AG09309 (cell line): ENCODE results near the gene MCCC1.

Experiments used
- DNase-seq: peaks from one replicate; pipeline ENCODE4 v3.0.0-alpha.2; 2010; ENCODE audit warnings: low read depth
- H3K4me3 ChIP-seq: 2 replicates; pipeline ENCODE4 v1.5.1; 2011; ENCODE audit warnings: mild to moderate bottlenecking, low read depth, low read length, moderate library complexity; ENCODE audit not compliant: control insufficient read depth
- TF ChIP-seq, protein P1 (sequence below): IDR thresholded peaks from 2 replicates; pipeline ENCODE4 v1.5.1; 2011; ENCODE audit warnings: mild to moderate bottlenecking, low read depth, low read length, inconsistent platforms; ENCODE audit not compliant: insufficient read depth, control insufficient read depth; ENCODE audit errors: missing control alignments

MCCC1 gene

DNA sequence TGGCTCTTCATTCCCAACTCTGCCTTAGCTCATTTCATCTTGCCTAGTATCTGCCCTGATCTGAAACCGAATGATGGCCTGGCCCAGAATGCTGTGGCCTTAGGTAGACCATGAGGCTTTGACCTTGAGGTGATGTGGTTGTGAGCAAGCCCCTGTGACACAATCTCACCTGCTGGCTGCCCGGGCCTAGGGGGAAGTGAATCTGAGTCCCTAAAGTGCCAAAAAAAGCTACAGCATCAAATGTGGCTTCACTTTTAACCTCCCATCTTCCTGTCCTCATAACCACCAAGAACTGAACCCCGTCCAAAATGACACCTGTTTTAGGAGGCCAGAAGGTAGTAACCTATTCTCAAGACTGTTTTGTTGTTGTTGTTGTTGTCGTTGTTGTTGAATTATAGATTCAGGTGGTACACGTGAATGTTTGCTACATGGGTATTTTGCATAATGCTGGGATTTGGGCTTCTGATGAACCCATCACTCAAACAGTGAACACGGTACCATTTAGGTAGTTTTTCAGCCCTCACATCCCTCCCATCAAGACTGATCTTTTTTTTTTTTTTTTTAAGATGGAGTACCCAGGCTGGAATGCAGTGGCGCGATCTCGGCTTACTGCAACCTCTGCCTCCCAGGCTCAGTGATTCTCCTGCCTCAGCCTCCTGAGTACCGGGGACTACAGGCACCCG, 54.6 kb downstream of the MCCC1 start:
- DNase-seq: no peak
- TF ChIP-seq, protein P1, sequence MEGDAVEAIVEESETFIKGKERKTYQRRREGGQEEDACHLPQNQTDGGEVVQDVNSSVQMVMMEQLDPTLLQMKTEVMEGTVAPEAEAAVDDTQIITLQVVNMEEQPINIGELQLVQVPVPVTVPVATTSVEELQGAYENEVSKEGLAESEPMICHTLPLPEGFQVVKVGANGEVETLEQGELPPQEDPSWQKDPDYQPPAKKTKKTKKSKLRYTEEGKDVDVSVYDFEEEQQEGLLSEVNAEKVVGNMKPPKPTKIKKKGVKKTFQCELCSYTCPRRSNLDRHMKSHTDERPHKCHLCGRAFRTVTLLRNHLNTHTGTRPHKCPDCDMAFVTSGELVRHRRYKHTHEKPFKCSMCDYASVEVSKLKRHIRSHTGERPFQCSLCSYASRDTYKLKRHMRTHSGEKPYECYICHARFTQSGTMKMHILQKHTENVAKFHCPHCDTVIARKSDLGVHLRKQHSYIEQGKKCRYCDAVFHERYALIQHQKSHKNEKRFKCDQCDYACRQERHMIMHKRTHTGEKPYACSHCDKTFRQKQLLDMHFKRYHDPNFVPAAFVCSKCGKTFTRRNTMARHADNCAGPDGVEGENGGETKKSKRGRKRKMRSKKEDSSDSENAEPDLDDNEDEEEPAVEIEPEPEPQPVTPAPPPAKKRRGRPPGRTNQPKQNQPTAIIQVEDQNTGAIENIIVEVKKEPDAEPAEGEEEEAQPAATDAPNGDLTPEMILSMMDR: no peak

DNA sequence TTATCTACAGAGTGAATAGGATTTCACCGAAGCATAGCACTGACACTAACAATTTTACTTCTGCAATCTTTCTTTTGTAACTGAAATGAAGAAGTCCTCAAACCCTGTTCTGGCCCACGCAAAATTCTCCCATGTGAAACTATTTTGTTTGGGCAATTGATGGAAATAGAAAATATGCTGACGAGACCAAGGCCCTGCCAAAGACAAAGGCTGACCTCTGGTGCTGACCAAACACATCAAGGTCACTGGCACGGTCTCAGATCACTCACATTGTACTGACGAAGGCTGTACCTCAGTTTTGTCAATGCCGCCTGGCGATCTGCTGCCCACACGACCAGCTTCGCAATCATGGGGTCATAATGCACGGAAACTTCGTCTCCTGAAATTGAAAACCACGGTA, 60.5 kb downstream of the MCCC1 start:
- TF ChIP-seq, protein P1: no peak
- H3K4me3 ChIP-seq: no peak overlapping the region
- DNase-seq: no peak

More for the DNA sequence above, 54.6 kb downstream of the MCCC1 start:
- H3K4me3 ChIP-seq: no peak overlapping the region

DNA sequence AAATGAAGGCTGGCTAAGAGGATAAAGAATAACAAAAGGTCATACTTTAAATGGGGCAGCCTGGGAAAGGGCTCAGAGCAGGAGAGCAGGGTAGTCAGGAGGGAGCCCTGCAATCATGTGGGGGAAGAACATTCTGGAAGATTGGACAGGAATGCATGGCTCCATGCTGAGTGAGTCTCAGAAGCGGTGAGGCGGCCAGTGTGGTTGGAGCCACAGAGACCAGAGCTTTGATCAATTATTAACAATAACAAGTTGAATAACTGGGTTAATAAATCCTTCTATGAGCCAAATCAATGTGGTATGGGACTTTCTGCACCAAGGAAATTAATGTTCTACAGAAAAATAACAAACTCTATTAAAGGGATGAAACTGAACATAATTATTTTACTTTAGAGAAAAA, 61.1 kb downstream of the MCCC1 start:
- TF ChIP-seq, protein P1: no peak
- no peak overlapping the region for H3K4me3 ChIP-seq
- no peak for DNase-seq

DNA sequence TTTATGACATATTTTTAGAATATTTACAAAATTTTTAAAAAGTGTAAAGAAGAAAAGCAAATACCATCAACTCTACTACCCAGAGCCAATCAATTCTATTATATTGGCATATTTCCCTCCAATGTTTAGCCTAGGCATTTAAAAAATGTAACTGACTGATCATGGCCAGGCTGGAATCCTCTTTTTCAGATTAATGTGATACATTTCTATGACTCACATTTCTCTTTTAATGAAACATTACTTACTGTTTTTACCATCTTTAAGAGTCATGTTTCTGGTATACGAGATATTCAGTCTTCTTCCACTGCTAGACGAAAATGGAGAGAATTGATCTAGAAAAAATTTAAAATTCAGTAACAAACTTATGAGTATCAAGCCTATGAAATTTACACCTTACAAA, 65.5 kb downstream of the MCCC1 start:
- no peak overlapping the region for H3K4me3 ChIP-seq
- TF ChIP-seq, protein P1: no peak
- DNase-seq: no peak

DNA sequence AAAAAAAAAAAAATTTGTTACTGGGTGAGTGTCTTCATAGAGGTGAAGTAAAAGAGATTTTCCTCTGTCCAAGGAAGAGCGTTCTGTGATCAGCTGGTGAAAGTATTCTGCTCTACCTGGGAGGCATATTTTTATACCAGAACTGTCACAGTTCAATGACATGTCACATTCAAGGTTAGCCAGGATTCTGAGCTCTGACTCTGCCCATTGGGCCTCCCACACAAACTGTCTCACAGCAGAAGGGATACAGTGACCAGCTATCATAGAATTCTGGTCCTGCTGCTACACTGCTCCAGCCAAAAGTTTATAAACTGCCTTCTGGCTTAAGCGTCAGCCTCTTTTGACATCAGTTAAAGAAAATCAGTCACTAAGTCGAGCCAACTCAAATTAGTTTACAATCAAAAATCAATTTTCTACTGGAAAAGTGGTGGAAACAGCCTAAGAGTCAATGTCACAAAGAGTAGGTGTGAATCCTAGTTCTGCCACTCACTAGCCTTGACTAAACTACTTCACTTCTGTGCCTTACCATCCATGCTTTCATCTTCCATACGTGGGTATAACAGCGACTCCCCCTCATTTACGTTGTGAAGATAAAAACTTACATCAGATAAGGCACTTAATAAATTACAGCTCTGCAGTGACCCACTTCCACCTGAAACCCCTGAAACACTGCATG, 66.3 kb downstream of the MCCC1 start:
- no peak overlapping the region for H3K4me3 ChIP-seq
- DNase-seq: no peak
- TF ChIP-seq, protein P1: no peak

DNA sequence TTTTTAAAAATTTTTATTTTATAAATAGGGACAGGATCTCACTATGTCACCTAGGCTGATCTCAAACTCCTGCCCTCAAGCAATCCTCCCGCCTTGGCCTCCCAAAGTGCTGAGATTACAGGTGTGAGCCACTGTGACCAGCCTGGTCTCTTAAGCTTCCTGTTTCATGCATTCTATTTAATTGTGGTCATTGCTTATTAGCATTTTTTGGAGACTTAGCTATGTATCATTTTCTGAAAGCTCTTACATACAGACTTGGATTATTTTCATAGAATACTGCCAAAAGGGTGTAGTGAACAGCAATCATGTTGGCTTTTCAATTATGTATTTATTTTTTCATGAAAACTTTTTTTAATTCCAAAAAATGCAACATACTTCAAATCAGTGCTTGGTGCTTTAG, 67.5 kb downstream of the MCCC1 start:
- TF ChIP-seq, protein P1: no peak
- DNase-seq: no peak

More for the DNA sequence above, 67.5 kb downstream of the MCCC1 start:
- H3K4me3 ChIP-seq: no peak overlapping the region
